ENCODE measurements around the gene ZNF177.

- no peak for TF ChIP-seq POLR2AphosphoS5 (IDR thresholded peaks at IDR 0.05)
- TF ChIP-seq, protein P1, sequence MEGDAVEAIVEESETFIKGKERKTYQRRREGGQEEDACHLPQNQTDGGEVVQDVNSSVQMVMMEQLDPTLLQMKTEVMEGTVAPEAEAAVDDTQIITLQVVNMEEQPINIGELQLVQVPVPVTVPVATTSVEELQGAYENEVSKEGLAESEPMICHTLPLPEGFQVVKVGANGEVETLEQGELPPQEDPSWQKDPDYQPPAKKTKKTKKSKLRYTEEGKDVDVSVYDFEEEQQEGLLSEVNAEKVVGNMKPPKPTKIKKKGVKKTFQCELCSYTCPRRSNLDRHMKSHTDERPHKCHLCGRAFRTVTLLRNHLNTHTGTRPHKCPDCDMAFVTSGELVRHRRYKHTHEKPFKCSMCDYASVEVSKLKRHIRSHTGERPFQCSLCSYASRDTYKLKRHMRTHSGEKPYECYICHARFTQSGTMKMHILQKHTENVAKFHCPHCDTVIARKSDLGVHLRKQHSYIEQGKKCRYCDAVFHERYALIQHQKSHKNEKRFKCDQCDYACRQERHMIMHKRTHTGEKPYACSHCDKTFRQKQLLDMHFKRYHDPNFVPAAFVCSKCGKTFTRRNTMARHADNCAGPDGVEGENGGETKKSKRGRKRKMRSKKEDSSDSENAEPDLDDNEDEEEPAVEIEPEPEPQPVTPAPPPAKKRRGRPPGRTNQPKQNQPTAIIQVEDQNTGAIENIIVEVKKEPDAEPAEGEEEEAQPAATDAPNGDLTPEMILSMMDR (IDR thresholded peaks at IDR 0.05): no peak
These were observed 41.5 kb upstream of the ZNF177 start for GRCh38 chr19:9321338-9321737.

Measured in breast epithelium (tissue), 3 donors.